Activated T-cell treated with anti-CD3 and anti-CD28 coated beads for 1 hour (primary cell): ENCODE results near the gene FOXP3.
"Not testable (repeated sequence)": the region's sequence is repeated elsewhere in the genome, so short reads cannot be mapped to it uniquely, and the experiment has no call there.

ENCODE experiments used
- DNase-seq: peaks from one replicate; pipeline ENCODE4 v3.0.0-alpha.2; 2020; ENCODE audit warnings: low read depth

FOXP3 gene

GRCh38 chrX:49264460-49264859 lies at the start of gene FOXP3:
TSS of gene FOXP3 (minus strand) at chrX:49264710. CDS start at chrX:49258505, 6,205 bp downstream.
- no peak for DNase-seq

GRCh38 chrX:49312176-49312575 lies 47.7 kb upstream of the FOXP3 start:
- no peak for DNase-seq

- no peak for DNase-seq
Observed at GRCh38 chrX:49310371-49310770, 45.9 kb upstream of the FOXP3 start.

DNA sequence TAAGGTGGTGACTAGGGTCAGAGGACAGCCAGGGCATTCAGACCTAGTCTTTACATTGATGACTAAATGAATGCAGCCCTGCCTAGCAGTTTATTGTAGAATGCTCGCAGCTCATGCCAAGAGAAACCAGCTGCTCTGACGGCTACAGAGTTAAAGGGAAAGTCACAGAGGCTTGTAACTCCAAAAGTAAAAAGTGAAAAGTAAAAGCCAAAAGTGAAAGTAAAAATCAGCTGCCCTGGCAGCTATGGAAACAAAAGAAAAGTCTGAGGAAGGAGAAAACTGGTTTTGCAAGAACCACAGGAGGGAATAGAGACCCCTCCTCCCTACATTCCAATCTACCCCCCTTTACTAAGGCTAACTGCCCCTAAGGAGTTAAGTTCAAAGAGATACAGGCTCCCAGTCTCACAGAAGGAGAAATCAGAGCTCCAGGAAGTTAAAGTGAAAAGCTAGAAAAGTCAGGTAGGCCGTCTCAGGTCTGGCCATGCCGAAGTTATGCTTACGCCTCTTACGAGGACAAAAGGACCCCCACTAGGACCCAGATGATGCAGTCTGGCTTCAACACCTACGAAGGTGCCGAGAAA lies 45.0 kb upstream of the FOXP3 start:
- DNase-seq: no peak

- no peak for DNase-seq
Observed at GRCh38 chrX:49308604-49309269, 44.2 kb upstream of the FOXP3 start.

DNA sequence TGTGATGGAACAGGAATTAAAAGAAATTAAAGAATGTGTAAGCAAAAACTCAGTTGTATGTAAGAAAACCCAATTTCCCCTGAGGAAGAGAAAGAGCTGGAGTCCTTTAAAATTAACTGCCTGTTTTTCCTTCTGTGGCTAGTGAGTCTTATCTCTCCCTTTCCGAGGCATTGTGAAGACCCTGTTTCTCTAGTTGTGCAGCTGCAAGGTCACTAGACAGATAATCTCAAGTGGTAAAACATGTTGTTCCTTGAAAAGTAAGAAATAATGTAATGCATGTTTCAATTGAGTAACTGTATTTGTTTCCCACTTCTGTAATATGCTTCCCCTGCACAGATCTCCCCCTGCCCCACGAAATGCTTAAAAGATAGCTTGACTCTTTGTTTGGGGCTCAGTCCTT lies 43.3 kb upstream of the FOXP3 start:
- DNase-seq: not testable (repeated sequence)

DNA sequence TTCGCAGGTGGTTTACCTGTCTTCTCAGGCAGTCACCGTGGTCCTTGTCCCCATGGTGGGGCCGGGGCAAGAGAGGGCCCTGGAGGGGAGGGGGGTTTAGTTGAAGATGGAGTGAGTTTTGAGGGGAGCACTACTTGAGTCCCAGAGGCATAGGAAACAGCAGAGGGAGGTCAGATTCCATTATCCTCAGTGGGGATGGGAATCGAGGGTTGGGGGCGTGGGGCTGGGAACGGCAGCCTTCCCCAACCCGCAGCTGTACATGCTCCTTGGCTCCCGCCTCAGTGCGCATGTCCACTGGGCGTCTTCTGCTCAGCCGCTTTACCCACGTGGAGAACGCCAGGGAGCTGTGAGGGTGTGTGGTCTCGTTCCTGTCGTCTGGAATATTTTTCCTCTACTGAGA lies 38.8 kb upstream of the FOXP3 start, which contains the start of gene GAGE10:
Gene GAGE10 (plus strand): TSS at position 301 of the 400 bp plus-strand sequence. CDS start 1,214 bp downstream, outside the sequence.
- no peak for DNase-seq

DNA sequence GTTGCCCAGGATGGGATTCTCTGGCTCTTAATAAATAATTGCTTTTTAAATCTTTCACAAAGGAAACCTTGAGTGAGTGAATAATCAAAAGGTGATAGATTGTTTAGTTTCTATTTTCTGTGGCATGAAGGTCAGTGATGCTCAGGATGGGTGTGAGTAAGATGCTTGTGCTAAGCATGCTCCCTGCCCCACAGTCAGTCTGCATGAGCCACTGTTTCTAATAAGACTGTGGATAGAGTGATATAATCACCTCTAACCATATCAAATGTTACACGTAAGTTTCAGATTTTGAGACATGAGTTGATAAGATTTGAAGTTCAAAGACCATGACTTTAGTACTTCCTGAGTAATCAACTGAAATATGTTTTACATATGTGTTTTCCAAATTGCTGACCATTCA lies 36.2 kb upstream of the FOXP3 start:
- DNase-seq: no peak

- not testable (repeated sequence) for DNase-seq
Observed at GRCh38 chrX:49299293-49299692, 34.8 kb upstream of the FOXP3 start.

DNA sequence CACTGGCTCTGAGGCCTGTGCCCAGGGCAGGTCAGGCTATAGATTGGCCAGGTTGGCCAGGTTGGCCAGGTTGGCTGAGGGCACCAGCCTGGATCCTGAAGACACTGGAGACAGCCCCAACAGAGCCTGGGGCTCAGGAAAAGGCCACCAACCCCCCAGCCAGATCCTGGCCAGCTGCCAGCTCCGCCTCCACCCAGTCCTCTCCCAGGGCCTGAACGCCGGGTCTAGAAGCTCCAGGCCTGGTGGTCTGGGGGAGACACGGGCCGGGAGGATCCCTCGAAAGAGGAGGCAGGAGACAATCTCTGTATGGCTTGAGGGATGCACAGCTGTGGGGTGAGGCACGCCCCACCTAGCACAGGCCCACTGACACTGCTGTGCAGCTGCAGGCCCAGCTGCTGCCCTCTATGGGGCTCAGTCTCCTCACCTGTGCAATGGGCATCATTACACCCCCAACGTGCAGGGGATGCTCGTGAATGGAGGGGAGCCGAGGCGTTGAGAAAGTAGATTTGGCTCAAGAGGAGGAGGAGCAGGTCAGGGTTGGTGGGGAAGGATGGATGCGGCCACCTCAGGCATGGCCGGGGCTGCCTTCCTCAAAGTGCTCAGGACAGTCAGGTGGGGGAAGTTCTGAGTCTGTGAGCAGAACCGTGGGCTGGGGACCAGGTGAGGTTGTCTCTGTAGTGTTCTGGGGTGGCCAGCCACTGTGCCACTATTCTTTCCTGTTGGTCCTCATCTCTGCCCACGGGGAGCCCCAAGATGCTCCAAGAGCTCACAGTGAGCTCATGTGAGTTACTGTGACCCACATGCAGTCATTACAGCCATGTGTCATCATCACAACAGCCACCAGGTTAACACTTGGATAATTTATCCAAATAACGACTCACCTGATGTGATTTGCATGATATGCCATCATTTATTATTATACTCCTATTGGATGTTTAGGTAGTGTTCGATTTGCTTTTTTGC lies 28.2 kb upstream of the FOXP3 start:
- no peak for DNase-seq

DNA sequence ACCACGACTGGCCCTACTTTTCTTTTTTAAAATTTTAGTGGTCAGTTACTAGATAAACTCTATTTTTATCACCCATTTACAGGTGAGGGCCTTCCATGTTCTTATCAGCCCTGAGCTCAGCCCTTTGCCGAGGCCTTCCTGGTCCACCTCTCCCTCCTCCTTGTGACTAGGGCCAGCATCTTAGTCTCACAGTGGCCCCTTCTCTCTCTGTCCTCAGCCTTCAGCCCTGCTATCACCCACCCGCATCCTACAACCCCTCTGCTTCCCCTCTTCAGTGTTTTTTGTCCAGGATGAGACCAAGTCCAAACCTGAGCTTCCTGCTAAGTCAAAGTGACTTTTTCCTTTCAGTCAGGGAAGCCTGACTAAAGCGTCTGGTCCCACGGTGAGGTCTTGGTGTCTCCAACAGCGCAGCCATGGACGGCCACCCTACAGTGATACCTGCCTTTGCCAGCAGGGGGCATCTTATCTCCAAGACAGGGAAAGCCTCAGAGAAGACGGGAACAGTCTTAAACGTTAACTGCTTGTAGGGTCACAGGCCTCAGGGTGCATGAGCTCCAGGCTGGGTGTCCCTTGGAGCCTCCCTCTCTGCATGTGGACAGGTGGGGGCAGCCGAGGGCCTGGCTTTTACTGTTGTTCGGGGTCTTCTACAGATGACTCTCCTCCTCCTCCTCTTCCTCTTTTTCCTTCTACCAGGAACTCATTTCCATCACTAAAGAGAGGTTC lies 27.3 kb upstream of the FOXP3 start:
- DNase-seq: peak; percentile 57

DNA sequence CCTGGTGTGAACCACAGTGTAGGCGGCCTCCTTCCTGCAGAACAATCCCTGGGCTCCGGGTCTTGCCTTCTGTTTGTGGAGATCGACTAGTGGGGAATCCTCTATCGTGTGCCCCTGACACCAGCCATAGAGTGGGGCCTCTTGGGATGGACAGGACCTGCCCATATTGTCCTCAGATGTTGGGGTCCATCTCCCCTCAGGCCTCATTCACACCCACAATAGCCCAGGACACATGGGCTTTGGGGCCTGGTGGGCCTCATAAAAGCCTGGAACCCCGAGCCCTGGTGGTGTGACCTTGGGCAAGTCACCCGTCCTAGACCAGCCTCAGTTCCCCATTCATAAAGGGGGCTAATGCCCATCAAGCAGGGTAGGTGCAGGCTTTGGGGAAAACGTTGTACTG lies 25.7 kb upstream of the FOXP3 start:
- DNase-seq: no peak

- DNase-seq: no peak
Observed at GRCh38 chrX:49287665-49288064, 23.2 kb upstream of the FOXP3 start.

GRCh38 chrX:49286581-49286980 lies 22.1 kb upstream of the FOXP3 start:
- DNase-seq: no peak

GRCh38 chrX:49286136-49286535 lies 21.6 kb upstream of the FOXP3 start:
- no peak for DNase-seq

- no peak for DNase-seq
Observed at GRCh38 chrX:49284212-49284611, 19.7 kb upstream of the FOXP3 start.

DNA sequence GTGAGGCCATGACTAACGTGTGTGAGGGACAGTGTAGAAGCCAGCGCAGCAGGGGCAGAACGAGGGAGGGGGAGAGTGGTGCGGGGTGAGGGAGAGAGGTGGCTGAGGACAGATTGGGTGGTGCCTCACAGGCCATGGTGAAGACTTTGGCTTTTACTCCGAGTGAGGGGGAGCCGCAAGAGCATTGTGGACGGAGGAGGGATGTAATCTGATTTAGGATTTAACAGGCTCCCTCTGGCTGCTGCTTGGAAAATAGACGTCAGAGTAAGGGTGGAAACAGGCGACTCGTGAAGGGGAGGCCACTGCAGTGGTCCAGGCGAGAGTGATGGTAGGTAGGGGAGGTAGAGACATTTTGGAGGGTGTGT lies 18.1 kb upstream of the FOXP3 start:
- DNase-seq: no peak

GRCh38 chrX:49278081-49278480 lies 13.6 kb upstream of the FOXP3 start:
- no peak for DNase-seq

GRCh38 chrX:49277535-49277830 lies 13.0 kb upstream of the FOXP3 start:
- DNase-seq: no peak

DNA sequence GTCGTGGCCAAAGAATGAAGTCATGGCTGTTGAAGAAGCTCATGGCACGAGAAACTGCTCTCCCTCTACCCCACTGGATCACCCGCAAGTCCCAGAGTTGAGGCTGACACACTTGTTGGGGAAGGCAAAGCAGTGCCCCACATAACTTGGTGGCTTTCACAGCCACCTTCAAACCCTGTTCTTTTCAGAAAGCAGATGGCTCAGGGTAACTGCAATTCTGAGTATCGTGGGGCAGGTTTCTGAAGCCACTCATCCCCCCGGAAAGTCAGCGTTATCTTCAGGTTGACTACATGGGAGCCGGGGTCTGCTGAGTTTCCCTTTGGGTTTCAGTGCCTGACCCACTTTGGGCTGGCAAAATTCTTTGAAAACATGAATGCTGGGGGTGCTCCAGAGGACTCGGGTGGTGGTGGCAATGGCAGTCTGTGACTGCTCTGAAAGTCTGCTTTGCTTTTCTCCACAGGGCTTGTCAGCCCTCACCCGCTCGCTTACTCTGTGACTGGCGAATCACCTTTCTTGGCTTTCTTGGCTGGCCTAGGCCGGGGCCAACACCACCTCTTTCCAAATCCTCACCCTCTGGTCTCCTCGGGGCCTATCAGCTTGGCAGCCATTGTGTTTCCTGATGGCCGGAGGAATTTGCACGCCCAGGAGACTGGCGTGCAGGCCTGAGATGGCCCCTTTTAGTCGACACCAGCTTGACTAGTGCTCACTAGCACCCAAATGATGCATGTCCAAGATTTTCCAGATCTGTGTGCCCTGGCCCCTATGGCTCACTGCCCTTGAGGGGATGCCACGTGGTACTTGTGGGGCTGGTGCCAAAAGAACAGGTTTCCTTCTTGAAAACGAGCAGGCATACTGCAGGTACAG lies 12.4 kb upstream of the FOXP3 start:
- no peak for DNase-seq

DNA sequence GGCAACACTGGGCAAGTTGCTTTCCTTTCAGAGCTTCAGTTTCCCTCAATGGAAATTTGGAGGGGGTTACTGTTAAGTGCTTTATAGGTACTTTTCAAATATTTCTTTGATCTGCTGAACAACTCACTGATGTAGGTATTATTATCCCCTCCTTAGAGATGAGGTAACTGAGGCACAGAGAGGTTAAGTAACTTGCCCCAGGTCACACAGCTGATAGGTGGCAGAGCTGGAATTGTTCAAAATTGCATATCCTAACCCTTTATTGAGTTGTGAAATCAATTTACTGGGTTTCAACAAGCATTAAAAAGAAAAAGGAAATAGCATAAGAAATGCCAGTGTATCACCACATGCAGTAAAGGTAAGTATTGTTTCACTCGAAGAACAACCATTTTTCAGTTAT lies 11.7 kb upstream of the FOXP3 start:
- DNase-seq: no peak
